Measurements from ENCODE around the gene SNAP47.

The SNAP47 gene

DNA sequence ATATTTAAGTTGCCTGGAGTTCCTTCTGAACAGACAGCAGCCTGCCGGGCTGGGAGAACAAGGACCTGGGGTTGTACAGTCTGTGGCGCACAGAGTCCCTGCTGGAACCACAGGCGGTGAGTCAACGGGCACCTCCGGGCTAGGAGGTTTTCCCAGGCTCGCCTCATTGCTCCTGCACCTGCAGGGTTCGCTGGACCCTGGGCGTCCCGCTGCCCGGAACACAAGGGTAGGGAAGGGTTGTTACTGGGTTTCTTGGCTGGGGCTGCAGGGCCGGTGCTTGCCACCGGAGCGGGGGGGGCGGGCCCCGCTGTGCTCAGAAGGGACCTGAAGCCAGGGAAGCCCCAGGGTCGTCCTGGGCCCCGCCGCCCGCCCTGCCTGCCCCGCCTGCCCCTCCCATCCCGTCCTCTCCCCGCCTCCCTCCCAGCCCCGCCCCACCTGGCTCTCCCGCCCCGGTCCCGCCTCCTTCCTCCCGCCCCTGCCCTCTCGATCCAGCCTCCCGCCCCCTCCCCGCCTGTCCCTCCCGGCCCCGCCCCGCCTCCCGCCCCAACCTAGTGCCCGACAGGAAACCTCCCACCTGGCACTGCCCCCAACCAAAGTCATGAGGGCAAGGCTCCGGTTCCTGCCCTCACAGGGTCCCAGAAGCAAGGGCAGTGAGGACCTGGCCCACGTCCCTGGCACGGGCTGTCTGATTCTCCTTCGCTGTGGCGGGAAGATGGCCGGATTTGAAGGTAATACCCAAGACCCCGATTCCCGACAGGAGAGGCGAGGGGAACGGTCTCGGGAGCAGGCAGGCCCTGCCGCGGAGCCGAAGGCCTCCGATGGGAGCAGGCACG lies 7.0 kb upstream of the SNAP47 start:
- TF ChIP-seq, protein P1, sequence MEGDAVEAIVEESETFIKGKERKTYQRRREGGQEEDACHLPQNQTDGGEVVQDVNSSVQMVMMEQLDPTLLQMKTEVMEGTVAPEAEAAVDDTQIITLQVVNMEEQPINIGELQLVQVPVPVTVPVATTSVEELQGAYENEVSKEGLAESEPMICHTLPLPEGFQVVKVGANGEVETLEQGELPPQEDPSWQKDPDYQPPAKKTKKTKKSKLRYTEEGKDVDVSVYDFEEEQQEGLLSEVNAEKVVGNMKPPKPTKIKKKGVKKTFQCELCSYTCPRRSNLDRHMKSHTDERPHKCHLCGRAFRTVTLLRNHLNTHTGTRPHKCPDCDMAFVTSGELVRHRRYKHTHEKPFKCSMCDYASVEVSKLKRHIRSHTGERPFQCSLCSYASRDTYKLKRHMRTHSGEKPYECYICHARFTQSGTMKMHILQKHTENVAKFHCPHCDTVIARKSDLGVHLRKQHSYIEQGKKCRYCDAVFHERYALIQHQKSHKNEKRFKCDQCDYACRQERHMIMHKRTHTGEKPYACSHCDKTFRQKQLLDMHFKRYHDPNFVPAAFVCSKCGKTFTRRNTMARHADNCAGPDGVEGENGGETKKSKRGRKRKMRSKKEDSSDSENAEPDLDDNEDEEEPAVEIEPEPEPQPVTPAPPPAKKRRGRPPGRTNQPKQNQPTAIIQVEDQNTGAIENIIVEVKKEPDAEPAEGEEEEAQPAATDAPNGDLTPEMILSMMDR (IDR thresholded peaks at IDR 0.05; ENCODE audit: low read depth, low read length, missing control alignments): no peak
- in situ Hi-C loops (cut with HindIII; ENCODE audit: low sequenced_read_pairs): no loop called here
- peak overlapping the region; percentile 49 for H3K4me3 ChIP-seq (ENCODE audit: low read depth, low read length)
- peak; percentile 15 for DNase-seq (ENCODE audit: low read depth)

DNA sequence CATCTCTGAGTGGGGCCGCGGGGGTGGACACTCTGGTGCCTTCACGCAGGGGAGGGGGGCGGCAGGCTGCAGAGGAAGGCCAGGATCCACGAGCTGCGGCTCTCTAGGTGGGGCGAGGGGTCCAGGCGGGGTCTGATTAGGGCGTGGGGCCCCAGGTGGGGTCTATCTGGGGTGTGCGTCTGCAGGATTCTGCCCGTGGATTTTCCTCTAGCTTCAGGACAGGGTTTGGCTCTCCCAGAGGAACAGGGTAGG lies 6.4 kb upstream of the SNAP47 start:
- TF ChIP-seq, protein P1 (IDR thresholded peaks at IDR 0.05; ENCODE audit: low read depth, low read length, missing control alignments): no peak
- no peak for DNase-seq (ENCODE audit: low read depth)
- H3K4me3 ChIP-seq (ENCODE audit: low read depth, low read length): peak overlapping the region; percentile 49
- in situ Hi-C loops (cut with HindIII; ENCODE audit: low sequenced_read_pairs): no loop called here

DNA sequence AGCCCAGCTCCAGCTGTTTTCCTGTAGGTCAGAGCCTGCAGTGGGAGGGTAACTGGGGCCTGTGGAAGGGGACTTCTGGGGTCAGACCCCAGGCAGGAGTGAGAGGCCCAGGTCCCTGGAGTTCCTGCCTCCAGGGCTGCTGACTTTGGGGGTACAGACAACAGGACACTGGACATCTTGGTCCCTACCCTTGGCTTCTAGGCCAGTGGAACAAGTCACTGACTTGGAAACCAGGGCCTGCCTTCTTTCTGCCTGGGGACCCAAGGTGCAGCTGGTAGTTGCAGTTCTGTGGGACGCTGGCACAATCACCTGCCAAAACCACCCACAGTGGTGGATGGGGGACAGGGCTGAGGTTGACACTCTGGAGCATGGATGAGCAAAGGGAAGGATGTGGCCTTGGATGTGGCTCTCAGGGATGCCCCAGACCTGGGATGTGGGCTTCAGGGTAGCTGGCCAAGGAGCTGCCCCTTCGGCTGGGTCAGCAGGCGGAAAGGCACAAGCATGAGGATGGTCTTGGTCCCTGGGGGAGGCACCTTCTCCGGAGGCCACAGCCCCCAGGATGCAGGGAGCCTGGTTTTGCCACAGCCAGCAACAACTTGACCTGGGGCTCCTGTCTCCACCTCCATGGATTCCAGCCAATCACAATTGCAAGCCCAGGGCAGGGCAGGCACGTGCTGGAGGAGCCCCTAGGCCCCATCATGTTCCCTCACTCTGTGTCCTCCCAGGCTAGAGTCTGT lies 5.9 kb upstream of the SNAP47 start:
- H3K4me3 ChIP-seq (ENCODE audit: low read depth, low read length): peak overlapping the region; percentile 49
- in situ Hi-C loops (cut with HindIII; ENCODE audit: low sequenced_read_pairs): no loop called here
- TF ChIP-seq, protein P1 (IDR thresholded peaks at IDR 0.05; ENCODE audit: low read depth, low read length, missing control alignments): no peak
- DNase-seq (ENCODE audit: low read depth): no peak

DNA sequence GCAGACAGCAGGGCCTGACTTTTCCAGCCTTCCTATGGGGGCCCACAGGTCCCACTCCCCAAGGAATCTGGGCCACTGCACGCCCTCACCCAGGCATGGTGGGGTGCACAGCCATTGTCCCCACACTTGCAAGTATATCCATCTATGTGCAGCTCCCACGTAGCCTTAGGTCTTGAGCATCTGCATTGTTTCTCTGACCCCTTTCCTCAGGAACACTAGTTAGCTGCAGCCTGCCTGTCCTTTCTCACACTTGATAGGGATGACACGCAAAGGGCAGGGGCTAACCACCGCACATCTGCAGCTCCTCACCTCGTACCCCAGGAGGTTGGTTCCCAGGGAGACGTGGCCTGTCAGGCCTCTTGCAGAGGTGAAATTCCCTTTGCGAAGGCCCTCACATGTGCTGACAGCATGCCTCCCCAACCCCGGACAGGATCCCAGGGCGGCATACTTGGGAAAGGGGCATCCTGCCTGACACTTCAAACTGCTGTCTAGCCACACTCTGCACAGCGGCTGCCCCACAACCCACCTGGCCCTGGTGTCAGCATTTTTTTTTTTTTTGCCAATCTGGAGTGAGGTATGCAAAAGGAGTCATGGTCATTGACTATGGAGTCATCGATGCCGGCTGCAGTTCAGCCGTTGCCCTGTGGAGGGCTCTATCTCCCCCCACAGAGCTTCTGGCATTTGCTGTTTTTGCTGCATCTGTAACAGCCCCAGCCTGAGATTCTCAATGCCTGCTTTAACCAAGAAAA lies 5.2 kb upstream of the SNAP47 start:
- no peak overlapping the region for H3K4me3 ChIP-seq (ENCODE audit: low read depth, low read length)
- DNase-seq (ENCODE audit: low read depth): peak; percentile 24
- TF ChIP-seq, protein P1 (IDR thresholded peaks at IDR 0.05; ENCODE audit: low read depth, low read length, missing control alignments): peak; percentile 93
- in situ Hi-C loops (cut with HindIII; ENCODE audit: low sequenced_read_pairs): no loop called here

DNA sequence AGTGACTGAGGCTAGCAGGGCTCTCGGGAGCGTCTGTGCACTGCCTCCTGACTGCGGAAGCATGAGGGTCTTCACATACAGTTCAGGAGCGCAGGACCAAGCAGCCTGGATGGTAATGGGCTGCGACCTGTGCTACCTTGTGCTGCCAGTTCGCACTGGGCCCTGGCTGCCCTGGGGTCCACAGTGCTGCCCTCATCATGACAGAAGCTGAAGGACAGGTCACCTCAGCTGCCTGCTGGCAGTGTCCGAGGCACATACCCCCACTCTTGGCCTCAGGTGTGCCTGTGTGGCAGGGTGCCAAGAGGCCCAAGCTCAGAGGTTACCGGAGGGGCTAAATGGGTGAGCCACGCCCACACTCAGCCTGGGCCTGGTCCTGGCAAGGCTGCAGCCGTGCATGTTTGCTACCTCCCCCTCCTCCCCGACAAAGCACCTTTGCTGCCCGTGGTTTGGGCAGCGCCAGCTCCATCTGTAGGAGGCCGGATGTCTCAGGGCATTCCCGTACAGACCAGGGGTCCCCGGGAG lies 4.5 kb upstream of the SNAP47 start:
- TF ChIP-seq, protein P1 (IDR thresholded peaks at IDR 0.05; ENCODE audit: low read depth, low read length, missing control alignments): no peak
- in situ Hi-C loops (cut with HindIII; ENCODE audit: low sequenced_read_pairs): no loop called here
- H3K4me3 ChIP-seq (ENCODE audit: low read depth, low read length): no peak overlapping the region
- DNase-seq (ENCODE audit: low read depth): no peak

DNA sequence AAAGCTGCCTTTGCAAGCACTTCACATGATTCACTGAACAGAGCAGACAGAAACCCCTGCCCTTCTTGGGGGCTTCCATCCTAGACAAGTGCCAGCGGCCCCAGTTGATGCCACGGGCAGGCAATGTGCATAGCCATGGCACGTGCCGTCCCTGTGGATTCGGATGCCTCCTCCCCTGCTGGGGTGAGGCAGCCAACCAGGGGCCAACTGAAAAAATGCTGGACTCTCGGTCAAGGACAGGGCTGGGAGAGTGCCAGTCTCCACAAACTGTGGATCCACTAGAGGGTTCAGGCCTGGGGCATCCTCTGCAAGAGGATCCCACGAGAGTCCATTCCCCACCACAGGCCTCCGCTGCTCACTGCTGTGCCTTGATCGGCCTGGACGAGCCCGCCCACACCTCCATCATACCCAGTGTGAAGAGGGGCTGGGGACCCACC lies 4.0 kb upstream of the SNAP47 start:
- in situ Hi-C loops (cut with HindIII; ENCODE audit: low sequenced_read_pairs): no loop called here
- TF ChIP-seq, protein P1 (IDR thresholded peaks at IDR 0.05; ENCODE audit: low read depth, low read length, missing control alignments): no peak
- DNase-seq (ENCODE audit: low read depth): no peak
- no peak overlapping the region for H3K4me3 ChIP-seq (ENCODE audit: low read depth, low read length)

All from astrocyte of the cerebellum (primary cell).